Activated naive CD4-positive, alpha-beta T cell treated with Interleukin-2 at 50 U/mL for 16 hours (primary cell): ENCODE data around the gene DAB2IP.

Source experiments
- DNase-seq: peaks from one replicate; pipeline ENCODE4 v3.0.0-alpha.2; 2020

Gene DAB2IP

DNA sequence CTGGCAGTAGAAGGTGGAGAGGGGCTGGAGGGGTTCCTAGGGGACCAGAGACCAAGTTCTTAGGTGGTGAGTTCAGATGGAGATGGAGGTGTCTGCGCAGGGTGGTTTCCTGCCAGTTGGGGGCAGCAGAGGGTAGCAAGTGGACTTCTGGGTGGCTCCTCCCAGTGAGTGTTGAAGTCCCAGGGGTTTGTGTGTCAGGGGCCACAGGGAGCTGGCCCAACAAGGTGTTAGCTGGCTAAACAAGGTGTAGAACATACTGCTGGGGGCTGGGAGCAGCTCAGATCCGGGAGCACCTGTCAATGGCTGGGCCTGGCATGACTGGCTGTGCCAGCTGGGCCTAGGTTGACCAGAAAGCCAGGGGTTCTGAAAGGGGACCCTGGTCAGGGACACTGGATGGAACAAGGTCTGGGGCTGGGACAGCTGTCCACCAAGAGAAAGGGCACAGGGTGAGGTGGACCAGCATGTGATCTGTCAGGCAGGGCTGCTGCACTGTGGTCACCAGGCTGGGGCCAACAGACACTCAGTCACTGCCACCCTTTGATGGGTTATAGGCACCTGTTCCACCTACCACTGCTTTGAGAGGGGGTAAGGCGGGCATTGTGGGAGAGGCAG lies 35.6 kb downstream of the DAB2IP start:
- peak; percentile 25 for DNase-seq

DNA sequence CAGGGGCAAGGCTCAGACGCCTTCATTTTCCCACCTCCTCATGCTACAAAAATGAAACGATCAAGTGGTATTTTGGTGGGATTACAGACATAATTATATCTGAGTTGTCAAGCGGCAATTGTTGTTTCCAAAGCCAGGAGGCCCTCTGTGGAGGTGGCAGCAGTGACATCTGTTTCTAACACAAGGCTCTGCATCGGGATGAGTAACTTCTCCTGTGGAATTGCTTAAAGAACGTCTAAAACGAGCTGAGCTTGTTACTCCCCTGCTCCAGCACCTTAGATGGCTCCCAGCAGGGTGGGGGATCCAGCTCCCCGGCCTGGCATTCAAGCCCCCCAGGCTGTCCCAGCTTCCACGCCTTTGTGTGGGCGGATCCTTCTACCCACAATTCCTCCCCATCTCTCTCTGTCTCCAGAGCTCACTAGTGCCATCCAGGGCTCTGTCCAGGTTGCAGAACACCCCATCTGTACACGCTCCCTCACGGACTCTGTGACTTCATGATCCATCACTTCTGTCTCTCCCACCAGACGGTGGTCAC lies 36.8 kb downstream of the DAB2IP start:
- no peak for DNase-seq

- no peak for DNase-seq
These were observed 37.2 kb downstream of the DAB2IP start for GRCh38 chr9:121688681-121689080.

DNA sequence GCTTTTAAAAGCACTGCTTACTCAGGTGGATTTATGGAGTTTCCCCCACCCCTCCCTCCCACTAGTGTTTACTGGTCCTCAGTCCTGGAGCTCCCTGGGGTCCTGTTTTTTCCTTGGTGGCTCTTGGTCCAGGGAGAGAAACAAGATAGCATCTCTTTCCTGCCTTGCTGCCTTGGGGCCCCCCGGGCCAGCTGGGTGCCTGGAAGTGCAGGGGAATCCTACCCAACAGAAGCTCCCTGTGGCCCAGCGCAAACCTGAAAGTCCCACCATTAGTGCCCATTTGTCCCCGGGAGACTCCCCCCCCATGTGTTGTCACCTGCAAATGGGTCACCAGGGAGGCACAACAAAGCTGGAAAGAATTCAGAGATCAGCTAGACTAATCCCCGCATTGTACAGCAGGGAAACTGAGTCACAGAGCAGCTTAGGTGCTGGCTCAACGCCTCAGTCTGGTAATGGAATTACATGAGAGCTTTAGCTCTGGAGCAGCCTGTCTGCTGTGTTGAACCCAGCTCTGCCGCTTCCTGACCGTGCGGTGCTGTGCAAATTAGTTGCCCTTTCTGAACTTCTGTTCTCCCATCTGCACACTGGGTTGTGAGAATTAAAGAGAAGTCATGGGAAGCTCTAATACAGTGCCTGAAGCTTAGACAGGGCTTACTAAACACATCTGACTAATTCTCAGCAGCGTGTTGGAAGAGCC lies 38.2 kb downstream of the DAB2IP start:
- DNase-seq: no peak

DNA sequence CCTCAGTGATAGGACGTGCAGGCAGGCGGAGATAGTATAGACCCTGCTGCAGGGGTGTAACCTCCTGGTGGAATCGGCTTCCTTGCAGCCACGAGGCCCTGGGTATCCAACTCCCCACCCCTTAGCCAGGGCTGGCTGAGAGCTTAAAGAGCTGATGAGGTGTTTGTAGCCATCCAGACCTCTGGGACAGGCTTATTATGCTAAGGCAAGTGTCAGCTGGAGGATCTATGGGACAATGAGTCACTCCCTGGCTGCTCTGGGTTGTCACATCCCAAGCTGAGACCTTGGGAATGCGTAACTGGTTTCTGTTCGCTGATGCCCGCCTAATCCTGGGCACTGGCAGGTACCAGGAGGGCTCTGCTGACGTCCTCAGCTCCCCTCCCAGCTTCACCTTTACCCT lies 38.9 kb downstream of the DAB2IP start:
- DNase-seq: no peak

GRCh38 chr9:121690766-121691165 lies 39.3 kb downstream of the DAB2IP start:
- DNase-seq: no peak

GRCh38 chr9:121691890-121692289 lies 40.5 kb downstream of the DAB2IP start:
- DNase-seq: no peak

- no peak for DNase-seq
These were observed 41.4 kb downstream of the DAB2IP start for GRCh38 chr9:121692606-121693387.

DNA sequence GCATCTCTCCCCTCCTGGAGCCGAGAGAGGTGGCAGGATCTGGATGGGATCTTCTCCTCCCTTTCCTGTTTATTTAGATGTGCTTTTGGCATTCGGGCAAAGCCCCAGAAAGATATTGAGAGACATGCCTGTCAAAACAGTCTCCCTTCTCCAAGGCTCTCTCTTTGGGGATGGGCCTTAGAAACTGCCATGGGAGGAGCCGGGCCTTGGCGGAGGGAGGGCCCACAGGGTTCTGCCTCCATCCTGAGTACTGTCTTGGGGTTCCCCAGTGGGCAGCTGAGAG lies 41.9 kb downstream of the DAB2IP start:
- no peak for DNase-seq

GRCh38 chr9:121694001-121694400 lies 42.6 kb downstream of the DAB2IP start:
- no peak for DNase-seq

GRCh38 chr9:121694600-121694999 lies 43.2 kb downstream of the DAB2IP start:
- no peak for DNase-seq

- no peak for DNase-seq
These were observed 45.5 kb downstream of the DAB2IP start for GRCh38 chr9:121696930-121697329.

DNA sequence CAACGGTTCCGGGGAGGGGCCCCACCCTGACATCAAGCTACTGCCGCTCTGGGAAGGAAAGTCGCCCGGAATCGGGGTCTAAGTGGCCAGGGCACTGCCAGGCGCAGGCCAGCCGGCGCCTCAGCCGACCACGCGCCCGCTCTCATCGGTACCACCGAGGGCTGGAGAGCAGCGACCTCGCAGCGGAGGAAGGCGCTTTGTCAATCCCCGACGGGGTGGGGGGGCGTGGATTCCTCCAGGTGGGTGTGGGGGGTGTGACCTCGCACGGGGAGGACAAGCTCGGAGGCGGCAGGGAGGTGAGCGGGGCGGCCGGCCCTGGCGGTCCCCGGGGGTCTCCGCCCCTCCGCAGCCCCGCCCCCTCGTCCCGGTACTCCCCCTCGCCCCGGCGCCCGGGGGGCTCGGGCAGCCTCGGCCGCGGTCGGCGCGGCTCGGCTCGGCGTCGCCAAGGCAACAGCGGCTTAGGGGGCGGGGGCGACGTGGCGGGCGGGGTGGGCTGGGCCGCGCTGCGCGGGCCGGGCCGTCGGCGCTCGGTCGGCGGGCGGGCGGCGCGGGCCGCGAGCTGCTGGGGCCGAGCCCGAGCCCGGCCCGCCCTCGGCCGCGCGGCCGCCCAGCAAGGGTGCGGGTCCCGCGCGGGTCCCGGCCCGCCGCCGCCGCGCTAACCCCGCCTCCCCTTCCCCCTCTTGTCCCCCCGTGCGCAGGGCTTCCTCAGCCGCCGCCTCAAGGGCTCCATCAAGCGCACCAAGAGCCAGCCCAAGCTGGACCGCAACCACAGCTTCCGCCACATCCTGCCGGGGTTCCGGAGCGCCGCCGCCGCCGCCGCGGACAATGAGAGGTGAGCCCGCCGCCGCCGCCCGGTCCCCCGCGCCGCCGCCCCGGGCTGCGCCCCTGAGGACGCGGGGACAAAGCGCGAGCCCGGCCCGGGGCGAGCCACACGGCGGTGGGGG lies 47.5 kb downstream of the DAB2IP start:
- peak; percentile 29 for DNase-seq

GRCh38 chr9:121699571-121700164 lies 48.2 kb downstream of the DAB2IP start:
- no peak for DNase-seq

GRCh38 chr9:121700165-121700831 lies 48.9 kb downstream of the DAB2IP start:
- no peak for DNase-seq

DNA sequence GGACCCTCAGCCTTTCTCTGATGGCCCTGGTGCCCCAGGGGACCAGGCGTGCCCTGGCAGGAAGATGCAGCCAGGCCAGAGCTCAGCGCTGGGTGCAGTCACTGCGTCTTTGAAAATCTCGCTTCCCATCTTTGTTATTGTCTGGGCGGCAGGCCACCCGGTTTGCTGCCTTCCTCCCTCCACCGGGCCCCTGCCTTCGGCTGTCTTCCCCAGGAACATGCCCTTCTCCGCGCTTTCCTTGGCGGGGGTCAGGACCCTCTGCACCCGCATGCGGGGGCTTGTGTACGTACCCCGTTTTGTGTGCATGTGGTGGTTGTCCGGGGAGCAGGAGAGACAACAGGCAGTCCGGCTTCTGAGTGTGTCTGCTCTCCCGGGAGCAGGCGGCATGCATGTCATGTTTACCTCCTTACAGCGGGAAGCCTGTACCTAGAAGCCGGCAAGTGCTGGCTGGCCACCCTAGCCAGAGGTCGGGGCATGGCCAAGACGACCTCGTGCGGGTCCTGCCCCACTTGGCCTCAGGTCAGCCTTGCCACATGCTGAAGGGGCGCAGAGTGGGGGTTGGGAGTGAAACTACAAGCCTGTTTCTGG lies 49.5 kb downstream of the DAB2IP start:
- DNase-seq: no peak

GRCh38 chr9:121701736-121702261 lies 50.4 kb downstream of the DAB2IP start:
- no peak for DNase-seq

DNA sequence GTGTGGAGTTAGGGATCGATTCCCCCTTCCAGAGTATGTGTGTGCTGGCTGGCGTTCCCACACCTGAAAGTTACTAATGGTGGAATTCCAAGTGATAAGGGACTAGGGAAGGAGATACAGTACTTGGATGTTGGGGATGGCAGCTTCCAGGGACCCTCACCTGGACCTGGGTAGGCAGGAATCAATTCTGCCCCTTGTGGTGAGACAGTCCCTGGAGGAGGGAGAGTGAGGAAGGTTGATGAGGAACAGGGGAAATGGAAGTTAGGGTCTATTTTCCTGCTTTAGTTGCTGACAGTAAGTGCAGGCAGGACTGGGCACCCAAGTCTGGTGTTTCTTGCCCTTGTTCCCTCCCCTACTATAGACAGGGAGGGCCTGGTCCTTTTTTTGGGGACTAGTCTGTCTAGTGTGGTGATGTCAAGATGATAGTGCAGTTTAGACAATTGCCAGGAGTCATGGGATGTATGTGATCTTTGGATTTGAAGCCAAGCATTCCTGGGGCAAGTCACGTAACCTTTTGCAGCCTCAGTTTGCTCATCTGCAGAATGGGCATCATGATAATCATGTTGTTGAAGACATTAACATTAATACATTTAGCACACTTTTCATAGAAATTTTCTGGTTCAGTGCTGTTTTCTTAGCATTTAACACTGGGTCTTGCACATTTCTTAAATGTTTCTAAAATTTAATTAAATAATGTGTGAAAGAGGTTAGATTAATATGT lies 51.7 kb downstream of the DAB2IP start:
- DNase-seq: no peak

DNA sequence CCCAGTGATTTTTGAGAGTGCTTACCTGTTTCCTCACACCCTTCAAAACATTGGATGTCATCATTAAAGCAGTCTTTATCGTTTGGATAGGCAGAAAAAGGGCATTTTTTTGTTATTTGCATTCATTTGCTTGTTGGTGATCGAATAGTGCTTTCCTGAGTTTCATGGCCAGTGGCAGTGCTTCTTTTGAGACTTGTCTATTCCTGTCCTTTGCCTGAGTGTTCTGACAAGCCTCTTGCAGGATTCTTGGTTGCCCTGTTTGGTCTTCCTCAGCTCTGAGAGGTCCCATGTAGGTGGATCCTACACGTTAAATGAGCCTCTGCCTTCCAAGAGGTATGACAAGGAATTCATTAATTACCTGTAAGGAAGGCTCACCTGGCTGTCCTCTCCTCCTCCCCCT lies 52.8 kb downstream of the DAB2IP start:
- DNase-seq: no peak

DNA sequence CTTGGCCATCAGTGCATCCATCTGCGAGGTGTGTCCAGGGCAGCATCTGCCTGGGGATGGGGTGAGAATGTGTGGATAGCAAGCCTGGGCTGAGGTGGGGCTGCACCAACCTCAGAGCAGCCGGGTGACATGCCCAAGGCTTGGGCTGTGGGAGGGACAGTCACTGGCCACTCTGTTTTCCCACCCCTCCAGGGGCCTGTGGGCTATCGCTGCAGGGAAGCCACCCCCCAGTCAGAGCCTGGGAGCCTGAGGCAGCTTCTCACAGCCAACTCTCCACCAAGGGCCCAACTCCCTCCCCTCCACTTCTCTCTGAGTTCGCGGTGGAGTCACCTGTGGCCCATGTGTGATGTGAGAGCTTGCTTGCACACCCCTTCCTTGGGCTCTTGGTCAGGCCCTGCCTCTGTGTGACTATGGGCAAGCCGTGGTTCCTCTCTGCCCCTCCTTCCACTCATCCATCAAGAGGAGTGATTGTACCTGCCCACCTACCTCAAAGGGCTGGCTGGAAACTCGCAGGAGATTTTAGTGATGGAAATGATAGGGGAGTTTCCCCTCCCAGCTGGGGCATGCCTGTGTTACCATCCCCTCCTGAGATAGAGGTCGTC lies 54.8 kb downstream of the DAB2IP start:
- DNase-seq: no peak
